GM19043 (cell line): ENCODE data around the gene ELMO1.
A peak's percentile ranks its signal among the peaks of the same experiment; 100 is the strongest.
"Not testable (repeated sequence)": the region's sequence is repeated elsewhere in the genome, so short reads cannot be mapped to it uniquely, and the experiment has no call there.

ENCODE experiments used
- ATAC-seq: cut with Tn5 transposase; IDR thresholded peaks from one replicate; pipeline ENCODE4 v1.9.1; 2021; ENCODE audit warnings: low read depth; ENCODE audit not compliant: unreplicated experiment

The ELMO1 gene

GRCh38 chr7:37151741-37152413, 296.8 kb downstream of the ELMO1 start:
- no peak for ATAC-seq

GRCh38 chr7:37150856-37151255, 297.8 kb downstream of the ELMO1 start:
- ATAC-seq, result no peak

GRCh38 chr7:37150180-37150579, 298.5 kb downstream of the ELMO1 start:
- no peak for ATAC-seq

- no peak for ATAC-seq
Measured at GRCh38 chr7:37149773-37150124, 298.9 kb downstream of the ELMO1 start.

- ATAC-seq, result peak; percentile 68
Measured at GRCh38 chr7:37149051-37149772, 299.5 kb downstream of the ELMO1 start.

- ATAC-seq, result no peak
Measured at GRCh38 chr7:37145682-37146081, 303.0 kb downstream of the ELMO1 start.

- ATAC-seq, result no peak
Measured at GRCh38 chr7:37144423-37144822, 304.2 kb downstream of the ELMO1 start.

- ATAC-seq, result no peak
Measured at GRCh38 chr7:37142958-37143357, 305.7 kb downstream of the ELMO1 start.

- no peak for ATAC-seq
Measured at GRCh38 chr7:37141742-37142141, 306.9 kb downstream of the ELMO1 start.

GRCh38 chr7:37133902-37134301, 314.8 kb downstream of the ELMO1 start:
- not testable (repeated sequence) for ATAC-seq

- no peak for ATAC-seq
Measured at GRCh38 chr7:37131855-37132254, 316.8 kb downstream of the ELMO1 start.

- no peak for ATAC-seq
Measured at GRCh38 chr7:37129035-37129425, 319.6 kb downstream of the ELMO1 start.

GRCh38 chr7:37128327-37129034, 320.2 kb downstream of the ELMO1 start:
- no peak for ATAC-seq

GRCh38 chr7:37119296-37119860, 329.3 kb downstream of the ELMO1 start:
- no peak for ATAC-seq

- no peak for ATAC-seq
Measured at GRCh38 chr7:37118004-37118403, 330.7 kb downstream of the ELMO1 start.

- no peak for ATAC-seq
Measured at GRCh38 chr7:37117292-37117691, 331.4 kb downstream of the ELMO1 start.

GRCh38 chr7:37116093-37116701, 332.5 kb downstream of the ELMO1 start:
- ATAC-seq, result no peak

GRCh38 chr7:37113661-37114355, 334.9 kb downstream of the ELMO1 start:
- ATAC-seq, result no peak

GRCh38 chr7:37112876-37113275, 335.8 kb downstream of the ELMO1 start:
- ATAC-seq, result no peak

- no peak for ATAC-seq
Measured at GRCh38 chr7:37112218-37112617, 336.4 kb downstream of the ELMO1 start.
